HepG2 (cell line): ENCODE results near the gene SMG7. TPM values are rescaled to one million over a fixed set of nuclear protein-coding genes. Genes with fewer than 3 reads are reported as not detected.

ENCODE experiments used
- ARID2 ChIP-seq: sonication (generic); formaldehyde crosslinking; IDR thresholded peaks from 2 replicates; pipeline ENCODE4 v1.8.1; 2022; ENCODE audit warnings: mild to moderate bottlenecking, missing genetic modification reagents, borderline replicate concordance
- GABPA ChIP-seq, 2 experiments: IDR thresholded peaks; 2 replicates each; pipeline ENCODE4 v1.6.1; 2011 to 2016; ENCODE audit warnings: low read depth in 2 of 2, low read length in 1 of 2, missing biosample characterization in 1 of 2, missing genetic modification characterization in 1 of 2
- HMG20A ChIP-seq: IDR thresholded peaks from 2 replicates; pipeline ENCODE4 v1.6.1; 2016; ENCODE audit warnings: borderline replicate concordance
- NFE2L1 ChIP-seq: sonication (generic); formaldehyde crosslinking; IDR thresholded peaks from 2 replicates; pipeline ENCODE4 v1.4.0; 2020; ENCODE audit warnings: missing genetic modification reagents, mild to moderate bottlenecking, borderline replicate concordance
- NR2C2 ChIP-seq: sonication (generic); formaldehyde crosslinking; IDR thresholded peaks from 2 replicates; pipeline ENCODE4 v1.4.0; 2020; ENCODE audit warnings: missing genetic modification reagents, mild to moderate bottlenecking, moderate library complexity, borderline replicate concordance
- ZNF569 ChIP-seq: sonication (generic); formaldehyde crosslinking; IDR thresholded peaks from 2 replicates; pipeline ENCODE4 v1.5.0; 2020; ENCODE audit warnings: mild to moderate bottlenecking, missing genetic modification reagents, moderate library complexity, borderline replicate concordance
- ZNF670 ChIP-seq: sonication (generic); formaldehyde crosslinking; IDR thresholded peaks from 2 replicates; pipeline ENCODE4 v1.8.0; 2022; ENCODE audit warnings: mild to moderate bottlenecking, missing genetic modification reagents, borderline replicate concordance
- ZNF839 ChIP-seq: sonication (generic); formaldehyde crosslinking; IDR thresholded peaks from 2 replicates; pipeline ENCODE4 v1.4.0; 2020; ENCODE audit warnings: missing genetic modification reagents, mild to moderate bottlenecking, borderline replicate concordance
- polyA plus RNA-seq, 8 experiments: library from polyadenylated mRNA; depleted of rRNA in 3 of 8; stranded (reverse) in 7 of 8; unstranded in 1 of 8; fragments of >200 nt; fragmentation: Illumina TruSeq in 4 of 8; extraction: Trizol in 4 of 8; gene quantifications; 2 replicates each; pipeline versions ENCODE4 v1.2.1 to v1.2.3, GENCODE V29; 2011 to 2016; ENCODE audit warnings: low read depth in 4 of 8, missing spikeins in 1 of 8, mixed read lengths in 1 of 8; ENCODE audit not compliant: insufficient read depth in 1 of 8
- total RNA-seq, 5 experiments: library from RNA; depleted of rRNA; stranded (reverse); fragments of >200 nt; fragmentation: Illumina TruSeq; extraction: Trizol; gene quantifications; 2 replicates each; pipeline ENCODE4 v1.2.3, GENCODE V29; 2016; ENCODE audit warnings: low read depth in 1 of 5
- TF ChIP-seq, protein P1 (sequence below), 2 experiments: sonication (generic) in 1 of 2; formaldehyde crosslinking in 1 of 2; IDR thresholded peaks; 2 replicates each; pipeline versions ENCODE4 v1.6.1 to v1.9.0; 2014 to 2022; ENCODE audit warnings: antibody characterized with exemption in 1 of 2, borderline replicate concordance in 1 of 2, inconsistent platforms in 1 of 2, low read depth in 1 of 2, missing genetic modification reagents in 1 of 2
- TF ChIP-seq, protein P2 (sequence below), 2 experiments: IDR thresholded peaks; 2 replicates each; pipeline ENCODE4 v1.6.1; 2011 to 2012; ENCODE audit warnings: low read length in 2 of 2, borderline replicate concordance in 1 of 2, low read depth in 1 of 2, mild to moderate bottlenecking in 1 of 2, moderate library complexity in 1 of 2
- TF ChIP-seq, protein P3 (sequence below): sonication (generic); formaldehyde crosslinking; IDR thresholded peaks from 2 replicates; pipeline ENCODE4 v1.4.0; 2020; ENCODE audit warnings: missing genetic modification reagents
- TF ChIP-seq, protein P4 (sequence below): sonication (generic); formaldehyde crosslinking; IDR thresholded peaks from 2 replicates; pipeline ENCODE4 v1.4.0; 2020; ENCODE audit warnings: mild to moderate bottlenecking, missing genetic modification reagents

The SMG7 gene
- total and polyA plus RNA-seq, 2 of the 13 experiments (the other 11 are each of a cell fraction or from before 2014, with no cell fraction given) = 14.9 to 27.9 TPM

DNA sequence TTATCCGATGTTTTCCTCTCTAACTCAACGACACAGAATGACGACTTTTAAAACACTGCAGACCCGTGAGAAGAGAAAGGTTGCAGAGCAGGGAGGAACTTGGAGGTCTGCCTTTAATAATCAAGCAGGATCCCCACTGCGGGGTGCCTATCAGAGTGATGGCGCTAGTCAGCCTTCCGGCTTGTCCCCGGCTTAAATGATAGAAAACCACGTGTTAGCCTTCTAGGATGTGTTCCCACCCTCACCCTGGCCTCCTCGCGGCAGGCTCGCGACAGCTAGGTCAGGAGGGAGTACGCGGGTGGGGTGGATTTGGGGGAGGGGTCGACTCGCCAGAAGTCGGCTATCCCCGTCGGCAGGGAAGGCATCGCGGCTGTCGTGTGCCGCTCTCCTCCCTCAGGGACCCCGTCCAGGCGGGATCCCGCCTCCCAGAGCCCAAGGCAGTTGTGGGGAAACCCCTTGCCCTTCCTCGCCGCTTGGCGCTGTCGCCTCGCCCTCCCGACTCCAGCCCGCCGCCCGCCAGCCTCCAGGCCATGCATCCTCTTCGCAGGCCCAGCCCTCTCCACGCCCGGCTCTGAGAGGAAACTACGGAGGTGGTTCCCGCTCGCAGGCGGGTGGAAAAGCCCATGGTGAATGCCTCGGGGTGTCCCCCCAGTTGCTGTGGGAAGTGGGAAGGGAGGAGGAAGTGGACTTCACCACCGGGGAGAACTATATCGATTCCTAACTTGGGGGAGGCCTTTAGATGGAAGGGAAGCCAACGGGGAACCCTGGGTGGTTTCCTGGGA is 1.1 kb upstream of the SMG7 start (continued):
- TF ChIP-seq, protein P1, sequence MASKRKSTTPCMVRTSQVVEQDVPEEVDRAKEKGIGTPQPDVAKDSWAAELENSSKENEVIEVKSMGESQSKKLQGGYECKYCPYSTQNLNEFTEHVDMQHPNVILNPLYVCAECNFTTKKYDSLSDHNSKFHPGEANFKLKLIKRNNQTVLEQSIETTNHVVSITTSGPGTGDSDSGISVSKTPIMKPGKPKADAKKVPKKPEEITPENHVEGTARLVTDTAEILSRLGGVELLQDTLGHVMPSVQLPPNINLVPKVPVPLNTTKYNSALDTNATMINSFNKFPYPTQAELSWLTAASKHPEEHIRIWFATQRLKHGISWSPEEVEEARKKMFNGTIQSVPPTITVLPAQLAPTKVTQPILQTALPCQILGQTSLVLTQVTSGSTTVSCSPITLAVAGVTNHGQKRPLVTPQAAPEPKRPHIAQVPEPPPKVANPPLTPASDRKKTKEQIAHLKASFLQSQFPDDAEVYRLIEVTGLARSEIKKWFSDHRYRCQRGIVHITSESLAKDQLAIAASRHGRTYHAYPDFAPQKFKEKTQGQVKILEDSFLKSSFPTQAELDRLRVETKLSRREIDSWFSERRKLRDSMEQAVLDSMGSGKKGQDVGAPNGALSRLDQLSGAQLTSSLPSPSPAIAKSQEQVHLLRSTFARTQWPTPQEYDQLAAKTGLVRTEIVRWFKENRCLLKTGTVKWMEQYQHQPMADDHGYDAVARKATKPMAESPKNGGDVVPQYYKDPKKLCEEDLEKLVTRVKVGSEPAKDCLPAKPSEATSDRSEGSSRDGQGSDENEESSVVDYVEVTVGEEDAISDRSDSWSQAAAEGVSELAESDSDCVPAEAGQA (IDR thresholded peaks at IDR 0.05; ENCODE audit: low read depth) = no peak
- TF ChIP-seq, protein P1 (CRISPR knock-in tag; IDR thresholded peaks at IDR 0.05; ENCODE audit: borderline replicate concordance) = no peak
- no peak for TF ChIP-seq NR2C2 (CRISPR knock-in tag)
- 0 out of 2 replicates have a peak, but pooled peaks have one; percentile 43 for TF ChIP-seq ARID2
- TF ChIP-seq, protein P2, sequence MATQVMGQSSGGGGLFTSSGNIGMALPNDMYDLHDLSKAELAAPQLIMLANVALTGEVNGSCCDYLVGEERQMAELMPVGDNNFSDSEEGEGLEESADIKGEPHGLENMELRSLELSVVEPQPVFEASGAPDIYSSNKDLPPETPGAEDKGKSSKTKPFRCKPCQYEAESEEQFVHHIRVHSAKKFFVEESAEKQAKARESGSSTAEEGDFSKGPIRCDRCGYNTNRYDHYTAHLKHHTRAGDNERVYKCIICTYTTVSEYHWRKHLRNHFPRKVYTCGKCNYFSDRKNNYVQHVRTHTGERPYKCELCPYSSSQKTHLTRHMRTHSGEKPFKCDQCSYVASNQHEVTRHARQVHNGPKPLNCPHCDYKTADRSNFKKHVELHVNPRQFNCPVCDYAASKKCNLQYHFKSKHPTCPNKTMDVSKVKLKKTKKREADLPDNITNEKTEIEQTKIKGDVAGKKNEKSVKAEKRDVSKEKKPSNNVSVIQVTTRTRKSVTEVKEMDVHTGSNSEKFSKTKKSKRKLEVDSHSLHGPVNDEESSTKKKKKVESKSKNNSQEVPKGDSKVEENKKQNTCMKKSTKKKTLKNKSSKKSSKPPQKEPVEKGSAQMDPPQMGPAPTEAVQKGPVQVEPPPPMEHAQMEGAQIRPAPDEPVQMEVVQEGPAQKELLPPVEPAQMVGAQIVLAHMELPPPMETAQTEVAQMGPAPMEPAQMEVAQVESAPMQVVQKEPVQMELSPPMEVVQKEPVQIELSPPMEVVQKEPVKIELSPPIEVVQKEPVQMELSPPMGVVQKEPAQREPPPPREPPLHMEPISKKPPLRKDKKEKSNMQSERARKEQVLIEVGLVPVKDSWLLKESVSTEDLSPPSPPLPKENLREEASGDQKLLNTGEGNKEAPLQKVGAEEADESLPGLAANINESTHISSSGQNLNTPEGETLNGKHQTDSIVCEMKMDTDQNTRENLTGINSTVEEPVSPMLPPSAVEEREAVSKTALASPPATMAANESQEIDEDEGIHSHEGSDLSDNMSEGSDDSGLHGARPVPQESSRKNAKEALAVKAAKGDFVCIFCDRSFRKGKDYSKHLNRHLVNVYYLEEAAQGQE (IDR thresholded peaks at IDR 0.05; ENCODE audit: borderline replicate concordance in 1 of 2, low read depth in 1 of 2, low read length in 2 of 2) = no peak
- no peak for TF ChIP-seq HMG20A (CRISPR knock-in tag)
- TF ChIP-seq, protein P3, sequence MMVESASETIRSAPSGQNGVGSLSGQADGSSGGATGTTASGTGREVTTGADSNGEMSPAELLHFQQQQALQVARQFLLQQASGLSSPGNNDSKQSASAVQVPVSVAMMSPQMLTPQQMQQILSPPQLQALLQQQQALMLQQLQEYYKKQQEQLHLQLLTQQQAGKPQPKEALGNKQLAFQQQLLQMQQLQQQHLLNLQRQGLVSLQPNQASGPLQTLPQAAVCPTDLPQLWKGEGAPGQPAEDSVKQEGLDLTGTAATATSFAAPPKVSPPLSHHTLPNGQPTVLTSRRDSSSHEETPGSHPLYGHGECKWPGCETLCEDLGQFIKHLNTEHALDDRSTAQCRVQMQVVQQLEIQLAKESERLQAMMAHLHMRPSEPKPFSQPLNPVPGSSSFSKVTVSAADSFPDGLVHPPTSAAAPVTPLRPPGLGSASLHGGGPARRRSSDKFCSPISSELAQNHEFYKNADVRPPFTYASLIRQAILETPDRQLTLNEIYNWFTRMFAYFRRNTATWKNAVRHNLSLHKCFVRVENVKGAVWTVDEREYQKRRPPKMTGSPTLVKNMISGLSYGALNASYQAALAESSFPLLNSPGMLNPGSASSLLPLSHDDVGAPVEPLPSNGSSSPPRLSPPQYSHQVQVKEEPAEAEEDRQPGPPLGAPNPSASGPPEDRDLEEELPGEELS (CRISPR knock-in tag) = no peak
- no peak for TF ChIP-seq NFE2L1 (CRISPR knock-in tag)
- no peak for TF ChIP-seq ZNF569 (CRISPR knock-in tag)
- 0 out of 2 replicates have a peak, but pooled peaks have one; percentile 8 for TF ChIP-seq GABPA (IDR thresholded peaks at IDR 0.05; ENCODE audit: low read depth, low read length)
- no peak for TF ChIP-seq GABPA (CRISPR knock-in tag; IDR thresholded peaks at IDR 0.05; ENCODE audit: low read depth)
- TF ChIP-seq ZNF839 (CRISPR knock-in tag) = no peak
- TF ChIP-seq, protein P4, sequence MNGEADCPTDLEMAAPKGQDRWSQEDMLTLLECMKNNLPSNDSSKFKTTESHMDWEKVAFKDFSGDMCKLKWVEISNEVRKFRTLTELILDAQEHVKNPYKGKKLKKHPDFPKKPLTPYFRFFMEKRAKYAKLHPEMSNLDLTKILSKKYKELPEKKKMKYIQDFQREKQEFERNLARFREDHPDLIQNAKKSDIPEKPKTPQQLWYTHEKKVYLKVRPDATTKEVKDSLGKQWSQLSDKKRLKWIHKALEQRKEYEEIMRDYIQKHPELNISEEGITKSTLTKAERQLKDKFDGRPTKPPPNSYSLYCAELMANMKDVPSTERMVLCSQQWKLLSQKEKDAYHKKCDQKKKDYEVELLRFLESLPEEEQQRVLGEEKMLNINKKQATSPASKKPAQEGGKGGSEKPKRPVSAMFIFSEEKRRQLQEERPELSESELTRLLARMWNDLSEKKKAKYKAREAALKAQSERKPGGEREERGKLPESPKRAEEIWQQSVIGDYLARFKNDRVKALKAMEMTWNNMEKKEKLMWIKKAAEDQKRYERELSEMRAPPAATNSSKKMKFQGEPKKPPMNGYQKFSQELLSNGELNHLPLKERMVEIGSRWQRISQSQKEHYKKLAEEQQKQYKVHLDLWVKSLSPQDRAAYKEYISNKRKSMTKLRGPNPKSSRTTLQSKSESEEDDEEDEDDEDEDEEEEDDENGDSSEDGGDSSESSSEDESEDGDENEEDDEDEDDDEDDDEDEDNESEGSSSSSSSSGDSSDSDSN (CRISPR knock-in tag) = peak; percentile 83; the same call in 1 of the 2 replicates
- TF ChIP-seq ZNF670 (CRISPR knock-in tag) = no peak
